Nephron (organoid): ENCODE measurements around the gene TSPAN5.

Source experiments
- H3K27ac Mint-ChIP-seq, 3 experiments: 2 replicates each; pipeline ENCODE4 v1.8.0; 2020; ENCODE audit warnings: mixed read lengths in 3 of 3, mild to moderate bottlenecking in 2 of 3, moderate library complexity in 1 of 3
- H3K27me3 Mint-ChIP-seq: 2 replicates; pipeline ENCODE4 v1.8.0; 2021; ENCODE audit warnings: low read depth, mild to moderate bottlenecking, moderate library complexity, mixed read lengths
- H3K36me3 Mint-ChIP-seq: 2 replicates; pipeline ENCODE4 v1.8.0; 2020; ENCODE audit warnings: low read depth, mixed read lengths
- H3K4me1 Mint-ChIP-seq: 2 replicates; pipeline ENCODE4 v1.8.0; 2020; ENCODE audit warnings: mixed read lengths
- H3K4me3 Mint-ChIP-seq, 3 experiments: 2 replicates each; pipeline ENCODE4 v1.8.0; 2020; ENCODE audit warnings: mild to moderate bottlenecking in 3 of 3, mixed read lengths in 3 of 3, moderate library complexity in 2 of 3
- H3K9me3 Mint-ChIP-seq: 2 replicates; pipeline ENCODE4 v1.8.0; 2020; ENCODE audit warnings: mixed read lengths
- TF ChIP-seq, protein P1 (sequence below), 3 experiments: fragments of 200-600 bp; sonication (generic); IDR thresholded peaks; one replicate each; pipeline ENCODE4 v1.5.0; 2021; ENCODE audit warnings: antibody characterized with exemption in 3 of 3; ENCODE audit not compliant: unreplicated experiment in 3 of 3

TSPAN5 gene

GRCh38 chr4:98659106-98659592 is 738 bp upstream of the TSPAN5 start:
- Mint-ChIP-seq H3K27me3 (peaks cover 47% of the 10 kb centered on the region), H3K36me3 (no peaks in the 10 kb centered on the region), H3K27ac (peak overlapping the region in 2 of 3 experiments; percentile 12 to 13), H3K9me3 (no peaks in the 10 kb centered on the region), H3K4me1 (peaks cover 72% of the 10 kb centered on the region), H3K4me3 (peak overlapping the region; percentile 82 to 87 (median 83))
- TF ChIP-seq, protein P1, sequence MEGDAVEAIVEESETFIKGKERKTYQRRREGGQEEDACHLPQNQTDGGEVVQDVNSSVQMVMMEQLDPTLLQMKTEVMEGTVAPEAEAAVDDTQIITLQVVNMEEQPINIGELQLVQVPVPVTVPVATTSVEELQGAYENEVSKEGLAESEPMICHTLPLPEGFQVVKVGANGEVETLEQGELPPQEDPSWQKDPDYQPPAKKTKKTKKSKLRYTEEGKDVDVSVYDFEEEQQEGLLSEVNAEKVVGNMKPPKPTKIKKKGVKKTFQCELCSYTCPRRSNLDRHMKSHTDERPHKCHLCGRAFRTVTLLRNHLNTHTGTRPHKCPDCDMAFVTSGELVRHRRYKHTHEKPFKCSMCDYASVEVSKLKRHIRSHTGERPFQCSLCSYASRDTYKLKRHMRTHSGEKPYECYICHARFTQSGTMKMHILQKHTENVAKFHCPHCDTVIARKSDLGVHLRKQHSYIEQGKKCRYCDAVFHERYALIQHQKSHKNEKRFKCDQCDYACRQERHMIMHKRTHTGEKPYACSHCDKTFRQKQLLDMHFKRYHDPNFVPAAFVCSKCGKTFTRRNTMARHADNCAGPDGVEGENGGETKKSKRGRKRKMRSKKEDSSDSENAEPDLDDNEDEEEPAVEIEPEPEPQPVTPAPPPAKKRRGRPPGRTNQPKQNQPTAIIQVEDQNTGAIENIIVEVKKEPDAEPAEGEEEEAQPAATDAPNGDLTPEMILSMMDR (IDR thresholded peaks at IDR 0.05; ENCODE audit: unreplicated experiment in 3 of 3): no peak

DNA sequence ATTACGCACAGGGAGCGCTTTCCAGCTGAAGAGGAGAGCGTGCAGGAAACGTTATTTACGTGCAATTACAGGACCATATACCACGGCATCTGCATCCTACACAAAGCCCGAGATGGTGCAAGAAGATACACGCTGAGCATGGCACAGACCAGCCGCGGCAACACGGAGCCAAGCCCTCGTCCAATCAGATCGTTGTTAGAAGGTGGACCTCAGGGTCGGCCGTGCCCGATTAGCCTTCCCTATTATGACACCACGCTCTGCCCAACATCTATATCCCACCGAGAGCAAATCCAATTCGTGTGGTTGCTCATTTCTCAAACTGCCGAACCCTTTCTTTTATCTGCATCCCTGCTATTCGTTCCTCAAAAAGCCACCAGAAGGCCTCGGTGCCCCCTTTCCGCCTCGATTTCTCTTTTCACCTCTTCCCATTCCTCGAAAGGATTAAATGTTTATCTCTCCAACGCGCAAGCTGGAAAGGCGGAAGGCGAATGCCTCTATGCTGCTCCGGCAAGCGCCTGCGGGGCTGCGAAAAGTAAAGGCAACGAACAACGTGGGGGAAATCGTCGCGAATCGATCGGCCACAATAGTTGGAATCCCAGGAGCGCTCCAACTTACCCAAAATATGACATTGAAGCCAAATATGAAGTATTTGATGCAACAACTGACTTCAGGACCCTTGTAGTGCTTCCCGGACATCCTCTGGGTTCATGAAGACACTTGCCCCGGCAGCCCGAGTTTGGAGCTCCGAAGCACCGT is 702 bp downstream of the TSPAN5 start:
- no peaks in the 10 kb centered on the region for H3K36me3 Mint-ChIP-seq
- peak overlapping the region; percentile 86 to 93 (median 90) for H3K4me3 Mint-ChIP-seq
- TF ChIP-seq, protein P1 (IDR thresholded peaks at IDR 0.05; ENCODE audit: unreplicated experiment in 3 of 3): no peak

DNA sequence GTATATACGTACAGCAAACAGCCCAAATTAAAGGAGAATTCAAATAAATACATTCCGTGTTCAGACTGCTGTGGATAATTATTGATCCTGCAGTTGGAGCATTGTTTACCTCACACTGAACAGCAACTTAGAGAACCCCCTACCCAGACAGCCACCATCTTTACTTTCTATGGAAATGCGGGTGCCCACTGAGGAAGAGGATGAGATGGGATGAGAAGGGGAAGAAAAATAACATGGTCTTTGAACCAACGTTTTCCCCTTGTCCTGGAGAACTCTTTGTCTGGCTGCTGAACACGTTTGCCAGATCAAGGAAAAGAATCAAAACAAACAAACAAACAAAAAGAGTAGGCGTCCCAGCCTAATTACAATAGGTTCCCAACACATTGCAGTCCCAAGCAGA is 1.5 kb downstream of the TSPAN5 start:
- peaks cover 5% of the 10 kb centered on the region for H3K9me3 Mint-ChIP-seq
- H3K27me3 Mint-ChIP-seq: peaks cover 36% of the 10 kb centered on the region
- H3K4me3 Mint-ChIP-seq: peak overlapping the region; percentile 86 to 93 (median 90)
- TF ChIP-seq, protein P1 (IDR thresholded peaks at IDR 0.05; ENCODE audit: unreplicated experiment in 3 of 3): no peak
- H3K27ac Mint-ChIP-seq: peak overlapping the region in 2 of 3 experiments; percentile 49 to 51
- peaks cover 72% of the 10 kb centered on the region for H3K4me1 Mint-ChIP-seq
- no peaks in the 10 kb centered on the region for H3K36me3 Mint-ChIP-seq

More for the DNA sequence above, 702 bp downstream of the TSPAN5 start:
- H3K4me1 Mint-ChIP-seq: peaks cover 76% of the 10 kb centered on the region
- peak overlapping the region; percentile 48 to 61 (median 49) for H3K27ac Mint-ChIP-seq
- H3K9me3 Mint-ChIP-seq: peaks cover 5% of the 10 kb centered on the region
- peaks cover 38% of the 10 kb centered on the region for H3K27me3 Mint-ChIP-seq

GRCh38 chr4:98656443-98656842 is 2.0 kb downstream of the TSPAN5 start:
- H3K27me3 Mint-ChIP-seq: peaks cover 36% of the 10 kb centered on the region
- TF ChIP-seq, protein P1 (IDR thresholded peaks at IDR 0.05; ENCODE audit: unreplicated experiment in 3 of 3): no peak
- H3K27ac Mint-ChIP-seq: peak overlapping the region in 2 of 3 experiments; percentile 49 to 51
- peaks cover under 1% of the 10 kb centered on the region for H3K36me3 Mint-ChIP-seq
- H3K4me1 Mint-ChIP-seq: peaks cover 67% of the 10 kb centered on the region
- peaks cover 5% of the 10 kb centered on the region for H3K9me3 Mint-ChIP-seq
- peak overlapping the region; percentile 86 to 93 (median 90) for H3K4me3 Mint-ChIP-seq

- TF ChIP-seq, protein P1 (IDR thresholded peaks at IDR 0.05; ENCODE audit: unreplicated experiment in 3 of 3): no peak
- peak overlapping the region in 1 of 3 experiments; percentile 20 for H3K27ac Mint-ChIP-seq
Observed at GRCh38 chr4:98653890-98654867, 4.2 kb downstream of the TSPAN5 start.

More at GRCh38 chr4:98653890-98654867, 4.2 kb downstream of the TSPAN5 start:
- peak overlapping the region in 1 of 3 experiments; percentile 23 for H3K4me3 Mint-ChIP-seq
- H3K27me3 Mint-ChIP-seq: peaks cover 24% of the 10 kb centered on the region
- peaks cover 19% of the 10 kb centered on the region for H3K36me3 Mint-ChIP-seq
- peaks cover 48% of the 10 kb centered on the region for H3K4me1 Mint-ChIP-seq
- H3K9me3 Mint-ChIP-seq: peaks cover 18% of the 10 kb centered on the region
